Stimulated activated CD4-positive, alpha-beta T cell treated with anti-CD3 and anti-CD28 coated beads, Interleukin-2, amount 100 ng/mL, for 48 hours (primary cell): ENCODE results near the gene RTCB.
"Not testable (repeated sequence)": the region's sequence is repeated elsewhere in the genome, so short reads cannot be mapped to it uniquely, and the experiment has no call there.

Source experiments
- DNase-seq, 2 donors: peaks; one replicate each; pipeline ENCODE4 v3.0.0-alpha.2; 2020

The RTCB gene

DNA sequence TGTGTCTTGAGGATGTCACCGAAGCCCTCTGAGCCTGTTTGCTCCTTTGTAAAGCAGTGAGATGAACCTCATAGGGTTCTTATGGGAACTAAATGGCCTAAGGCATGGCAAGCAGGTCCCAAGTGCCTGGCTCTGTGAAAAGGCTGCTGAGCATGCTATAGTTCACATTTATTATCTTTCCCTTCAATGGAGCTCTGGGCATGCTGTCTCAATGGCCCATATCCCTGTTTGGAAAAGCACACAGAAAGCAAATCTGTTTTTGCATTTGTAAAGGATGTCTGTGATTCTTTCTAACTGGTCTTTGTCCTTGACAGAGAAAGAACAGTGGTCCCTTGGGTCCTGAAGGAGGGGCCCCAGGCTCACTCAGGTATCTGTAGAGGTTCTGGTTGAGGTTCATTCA lies 26.4 kb downstream of the RTCB start:
- DNase-seq: no peak

DNA sequence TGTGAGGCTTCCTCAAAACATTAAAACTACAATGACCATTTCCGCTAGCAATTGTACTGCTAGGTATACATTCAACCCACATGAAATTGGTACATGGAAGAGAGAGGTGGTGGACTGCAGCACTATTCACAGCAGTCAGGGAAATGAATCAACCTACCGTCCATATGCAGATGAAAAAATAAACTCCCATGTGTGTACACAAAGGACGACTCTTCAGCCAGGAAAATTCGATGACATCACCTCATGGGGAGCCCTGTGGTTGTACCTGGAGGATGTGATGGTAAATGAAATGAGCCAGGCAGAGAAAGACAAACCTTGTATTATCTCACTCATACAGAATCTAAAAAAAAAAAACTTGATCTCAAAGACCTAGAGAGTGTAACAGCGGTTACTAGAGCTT lies 31.1 kb downstream of the RTCB start:
- DNase-seq: no peak

DNA sequence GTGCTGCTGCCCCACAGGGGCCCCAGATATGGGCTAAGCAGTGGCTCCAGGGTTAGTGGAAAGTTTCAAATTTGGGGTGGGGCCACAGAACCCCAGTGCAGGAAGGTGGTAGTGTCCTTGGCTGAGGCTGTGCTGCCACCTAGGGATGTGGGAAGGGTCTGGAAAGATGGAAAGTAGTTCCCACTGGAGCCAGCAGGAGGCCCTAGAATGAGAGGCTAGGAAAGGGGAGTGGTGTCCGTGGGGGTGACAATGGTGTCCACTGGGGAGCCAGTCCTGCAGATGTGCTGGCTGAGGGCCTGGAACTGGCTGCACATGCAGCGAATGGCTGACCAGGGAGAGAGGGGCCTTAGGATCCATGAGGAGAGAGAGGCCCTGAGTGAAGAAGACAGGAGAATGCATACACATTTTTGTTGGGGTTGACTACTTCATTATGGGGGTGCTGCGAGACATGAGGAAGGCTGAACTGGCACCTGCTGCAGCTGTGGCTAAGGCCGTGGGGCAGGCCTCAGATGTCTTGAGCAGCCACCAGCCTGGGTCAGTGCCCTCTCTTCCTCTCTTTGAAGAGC lies 33.3 kb downstream of the RTCB start:
- DNase-seq: no peak

DNA sequence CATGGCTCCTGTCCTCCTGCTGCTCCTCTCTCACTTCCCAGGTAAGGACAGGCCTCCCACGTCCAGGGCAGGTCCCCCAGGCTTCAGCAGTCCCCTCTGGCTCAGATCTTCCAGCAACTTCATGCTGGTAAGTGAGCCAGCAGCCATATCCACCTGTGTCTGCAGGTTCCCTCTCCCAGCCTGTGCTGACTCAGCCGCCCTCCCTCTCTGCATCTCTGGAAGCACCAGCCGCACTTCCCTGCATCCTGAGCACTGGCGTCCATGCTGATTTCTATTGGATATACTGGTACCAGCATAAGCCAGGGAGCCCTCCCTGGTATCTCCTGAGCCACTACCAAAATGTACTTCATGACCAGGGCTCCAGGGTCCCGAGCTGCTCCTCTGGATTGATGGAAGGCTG lies 35.4 kb downstream of the RTCB start:
- DNase-seq: no peak

DNA sequence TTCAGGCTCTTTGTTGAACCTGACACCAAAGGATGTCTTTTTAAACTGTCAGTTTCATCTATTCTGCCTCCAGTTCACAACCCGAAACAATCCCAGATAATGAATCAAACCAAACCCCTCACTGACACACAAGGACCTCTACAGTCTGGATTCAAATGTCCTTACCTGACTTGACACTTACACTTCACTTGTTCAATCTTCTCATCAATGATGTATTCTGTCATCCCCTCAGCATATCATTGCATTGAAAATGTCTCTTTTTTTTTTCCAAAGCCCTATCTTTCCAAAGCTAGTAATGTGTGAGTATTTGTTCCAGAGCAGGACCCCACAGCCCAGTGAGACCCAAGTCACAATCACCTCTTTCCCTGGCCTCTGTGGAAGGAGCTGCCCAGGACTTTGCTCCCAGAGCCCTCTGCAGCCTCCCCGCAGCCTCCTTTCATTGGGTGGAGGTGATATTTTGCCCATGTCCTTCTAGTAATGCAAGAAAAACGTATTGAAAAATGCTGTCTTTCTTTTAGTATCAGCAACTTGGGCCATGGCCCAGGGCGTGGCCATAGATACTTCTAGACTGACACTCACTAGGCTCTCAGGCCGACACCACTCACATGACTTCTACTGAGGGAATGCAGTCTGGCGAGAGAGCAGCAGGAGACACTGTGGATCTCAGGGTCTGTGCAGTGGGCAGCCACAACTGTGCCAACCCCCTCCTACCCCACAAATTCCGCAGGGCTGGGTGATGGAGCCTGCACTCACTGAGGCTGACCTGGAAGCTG lies 36.2 kb downstream of the RTCB start:
- DNase-seq: no peak

DNA sequence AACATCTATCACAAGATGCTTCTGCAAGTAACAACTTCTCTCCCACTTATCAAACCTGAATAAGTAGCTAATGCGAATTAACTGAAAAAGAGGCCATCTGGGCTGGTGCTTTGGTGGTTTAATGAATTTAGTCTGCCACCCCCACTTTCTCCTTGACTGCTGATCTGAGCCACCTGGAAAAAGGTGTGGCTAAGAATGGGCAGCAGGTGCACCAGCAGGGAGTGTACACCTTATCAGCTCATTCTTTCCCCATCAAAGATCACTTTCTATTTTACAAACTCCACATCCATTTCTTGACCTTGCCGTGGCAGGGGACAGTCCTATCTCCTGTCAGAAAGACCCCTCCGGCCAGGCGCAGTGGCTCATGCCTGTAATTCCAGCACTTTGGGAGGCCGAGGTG lies 47.8 kb downstream of the RTCB start:
- no peak for DNase-seq

DNA sequence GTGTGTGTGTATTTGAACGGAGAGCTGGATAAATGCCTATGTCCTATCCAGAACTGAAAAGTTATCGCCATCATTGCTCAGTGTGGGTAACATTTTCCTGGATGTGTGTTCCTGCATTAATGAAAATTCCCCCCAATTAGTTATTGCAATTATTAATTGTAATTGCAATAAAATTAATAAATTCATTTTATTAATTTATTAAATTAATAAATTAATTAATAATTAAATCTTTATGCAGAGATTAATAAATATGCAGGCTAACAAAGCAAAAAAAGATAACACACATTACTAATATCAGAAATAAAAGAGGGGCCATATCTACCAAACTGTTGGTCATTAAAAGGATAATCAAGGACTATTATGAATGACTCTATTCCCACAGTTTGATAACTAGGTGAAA lies 50.8 kb downstream of the RTCB start:
- DNase-seq: no peak

DNA sequence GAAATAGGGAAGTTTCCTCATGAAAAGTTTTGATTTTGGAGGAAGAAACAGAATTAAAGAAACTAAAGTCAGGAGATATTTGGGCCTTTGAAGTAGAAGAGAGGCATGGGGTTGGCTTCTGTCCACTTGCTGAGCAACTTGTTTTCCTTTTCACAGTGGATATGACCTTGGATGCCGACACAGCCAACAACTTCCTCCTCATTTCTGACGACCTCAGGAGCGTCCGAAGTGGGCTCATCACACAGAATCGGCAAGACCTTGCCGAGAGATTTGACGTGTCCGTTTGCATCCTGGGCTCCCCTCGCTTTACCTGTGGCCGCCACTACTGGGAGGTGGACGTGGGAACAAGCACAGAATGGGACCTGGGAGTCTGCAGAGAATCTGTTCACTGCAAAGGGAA lies 52.0 kb downstream of the RTCB start:
- not testable (repeated sequence) for DNase-seq

DNA sequence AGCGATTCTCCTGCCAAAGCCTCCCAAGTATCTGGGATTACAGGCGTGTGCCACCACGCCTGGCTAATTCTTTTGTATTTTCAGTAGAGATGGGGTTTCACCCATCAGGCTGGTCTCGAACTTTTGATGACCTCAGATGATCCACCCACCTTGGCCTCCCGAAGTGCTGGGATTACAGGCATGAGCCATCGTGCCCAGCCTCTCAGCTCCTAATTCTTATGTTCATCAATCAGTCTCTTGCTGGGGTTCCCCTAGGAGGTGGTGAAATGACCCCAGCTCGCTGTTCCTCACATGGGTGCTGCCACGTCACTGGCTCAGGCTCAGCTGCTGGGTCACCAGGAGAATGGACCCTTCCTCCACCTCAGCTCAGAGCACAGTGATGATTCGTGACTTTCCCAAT lies 54.5 kb downstream of the RTCB start, which contains the start of gene RFPL3:
Gene RFPL3 (plus strand): TSS at position 301 of the 400 bp plus-strand sequence. CDS start 205 bp downstream, outside the sequence.
- not testable (repeated sequence) for DNase-seq

DNA sequence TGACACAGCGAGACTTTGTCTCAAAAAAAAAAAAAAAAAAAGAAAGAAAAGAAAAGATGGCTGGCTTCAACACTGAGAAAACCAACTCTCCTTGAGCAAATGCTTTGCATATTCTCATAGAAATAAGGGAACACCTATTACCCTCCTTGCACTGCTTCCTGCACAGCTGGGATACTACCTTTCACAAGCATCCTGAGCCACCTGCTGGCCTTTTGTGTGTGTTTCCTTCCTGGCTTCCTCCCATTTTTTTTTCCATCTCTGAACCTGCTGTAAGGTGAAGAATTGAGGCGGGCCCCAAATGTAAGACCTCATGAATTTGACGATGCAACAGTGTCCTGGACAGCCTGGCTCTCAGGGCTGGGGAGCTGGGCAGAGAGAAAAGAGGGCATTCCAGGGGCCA lies 56.3 kb downstream of the RTCB start:
- DNase-seq: no peak

DNA sequence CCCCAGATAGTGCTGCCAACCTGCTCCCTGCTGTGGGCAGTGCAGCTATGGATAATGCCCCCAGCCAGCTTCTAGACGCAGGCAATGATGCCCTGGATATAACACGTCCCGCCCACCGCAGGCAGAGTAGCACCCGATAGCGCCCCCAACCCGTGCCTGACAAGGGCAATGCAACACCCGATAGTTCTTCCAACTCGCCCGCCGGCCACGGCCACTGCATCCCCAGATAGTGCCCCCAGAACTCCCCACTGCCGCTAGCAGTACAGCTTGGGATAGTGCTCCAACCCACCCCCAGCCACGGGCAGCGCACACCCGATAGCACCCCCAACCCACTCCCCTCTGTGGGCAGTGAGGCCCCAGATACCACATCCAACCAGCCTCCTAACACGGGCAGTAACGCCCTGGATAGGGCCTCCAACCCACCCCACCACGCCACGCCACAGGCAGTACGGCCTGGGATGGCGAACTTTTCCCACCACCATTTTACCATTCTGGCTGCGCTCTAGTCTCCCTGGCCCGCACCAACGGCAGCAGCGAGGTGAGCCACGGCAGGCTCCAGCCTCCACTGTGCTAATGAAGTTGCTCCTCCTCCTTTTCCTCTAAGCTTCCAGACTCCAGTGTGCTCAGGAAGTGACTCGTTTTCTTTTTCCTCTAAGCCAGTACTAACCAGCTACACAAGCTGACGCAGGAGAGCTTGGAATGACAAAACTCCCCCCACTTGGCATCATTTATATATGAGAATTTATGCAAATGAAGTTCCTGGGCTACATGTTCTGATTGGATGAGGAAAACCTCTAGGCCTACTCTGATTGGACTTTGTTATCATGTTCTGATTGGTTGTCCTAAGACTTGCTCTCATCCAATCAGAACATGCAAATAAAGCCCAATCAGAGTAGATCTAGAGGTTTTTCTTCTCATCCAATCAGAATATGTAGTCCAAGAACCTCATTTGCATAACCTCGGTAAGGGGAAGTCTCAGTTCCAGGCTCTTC lies 57.4 kb downstream of the RTCB start:
- no peak for DNase-seq

DNA sequence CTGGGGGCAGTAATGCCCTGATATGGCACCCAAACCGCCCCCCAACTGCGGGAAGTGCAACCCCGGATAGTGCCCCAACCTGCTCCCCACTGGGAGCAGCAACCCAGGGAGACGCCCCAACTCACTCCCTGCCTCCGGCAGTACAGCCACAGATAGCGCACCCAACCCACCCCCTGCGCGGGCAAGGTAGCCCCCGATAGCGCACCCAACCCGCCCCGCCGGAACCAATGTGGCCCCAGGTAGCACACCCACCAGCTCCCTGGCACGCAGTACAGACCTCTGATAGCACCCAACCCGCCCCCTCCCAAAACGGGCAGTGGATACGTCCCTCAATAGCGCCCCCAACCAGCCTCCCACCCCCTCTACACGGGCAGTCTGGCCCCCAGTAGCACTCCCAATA lies 58.2 kb downstream of the RTCB start:
- DNase-seq: no peak

DNA sequence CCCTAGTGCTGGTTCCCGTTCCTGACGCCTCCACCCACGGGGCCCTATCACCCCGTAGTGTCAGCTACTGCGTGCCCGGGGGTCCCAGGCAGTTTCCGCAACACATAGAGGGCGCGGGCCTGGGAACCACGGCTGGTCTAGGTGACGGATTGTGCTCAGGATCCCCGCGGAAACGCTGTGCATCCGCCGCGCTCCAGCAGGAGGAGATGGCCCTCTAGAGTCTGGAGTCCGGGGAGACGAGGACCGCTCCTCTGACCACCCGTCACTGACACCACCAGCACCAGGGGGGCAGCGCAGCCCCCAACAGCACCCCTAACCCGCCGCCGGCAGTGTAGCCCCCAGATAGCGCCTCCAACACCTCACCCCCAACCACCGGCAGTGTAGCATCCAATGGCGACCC lies 58.8 kb downstream of the RTCB start:
- DNase-seq: no peak

DNA sequence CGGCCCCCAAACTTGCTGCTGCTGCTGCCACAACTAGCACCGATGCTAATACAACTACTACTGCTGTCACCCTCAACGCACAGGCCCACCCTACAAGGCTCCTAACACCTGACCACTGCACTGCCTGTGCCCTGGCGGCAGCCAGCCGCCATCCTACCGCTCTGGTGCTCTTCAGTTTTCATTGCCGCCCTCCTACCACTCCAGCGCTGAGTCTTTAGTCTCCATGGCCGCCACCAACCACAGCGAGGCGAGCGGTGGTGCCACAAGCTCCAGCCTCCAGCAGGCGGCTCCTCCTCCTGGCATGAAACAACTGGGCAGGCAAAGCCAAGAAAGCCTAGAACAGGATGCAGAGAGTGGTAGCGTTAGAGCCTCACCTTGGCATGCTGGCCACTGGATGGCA lies 59.4 kb downstream of the RTCB start:
- DNase-seq: no peak

DNA sequence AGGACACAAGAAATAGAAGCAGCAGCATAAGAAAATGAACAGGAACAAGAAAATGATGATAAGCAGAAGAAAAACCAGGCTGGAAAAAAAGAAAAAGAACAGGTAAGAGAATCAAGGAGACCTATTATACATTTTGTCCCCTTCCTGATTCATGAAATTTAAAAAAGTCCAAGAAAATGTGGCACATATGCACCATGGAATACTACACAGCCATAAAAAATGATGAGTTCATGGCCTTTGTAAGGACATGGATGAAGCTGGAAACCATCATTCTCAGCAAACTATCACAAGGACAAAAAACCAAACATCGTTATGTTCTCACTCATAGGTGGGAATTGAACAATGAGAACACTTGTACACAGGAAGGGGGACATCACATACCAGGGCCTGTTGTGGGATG lies 60.2 kb downstream of the RTCB start:
- DNase-seq: not testable (repeated sequence)

DNA sequence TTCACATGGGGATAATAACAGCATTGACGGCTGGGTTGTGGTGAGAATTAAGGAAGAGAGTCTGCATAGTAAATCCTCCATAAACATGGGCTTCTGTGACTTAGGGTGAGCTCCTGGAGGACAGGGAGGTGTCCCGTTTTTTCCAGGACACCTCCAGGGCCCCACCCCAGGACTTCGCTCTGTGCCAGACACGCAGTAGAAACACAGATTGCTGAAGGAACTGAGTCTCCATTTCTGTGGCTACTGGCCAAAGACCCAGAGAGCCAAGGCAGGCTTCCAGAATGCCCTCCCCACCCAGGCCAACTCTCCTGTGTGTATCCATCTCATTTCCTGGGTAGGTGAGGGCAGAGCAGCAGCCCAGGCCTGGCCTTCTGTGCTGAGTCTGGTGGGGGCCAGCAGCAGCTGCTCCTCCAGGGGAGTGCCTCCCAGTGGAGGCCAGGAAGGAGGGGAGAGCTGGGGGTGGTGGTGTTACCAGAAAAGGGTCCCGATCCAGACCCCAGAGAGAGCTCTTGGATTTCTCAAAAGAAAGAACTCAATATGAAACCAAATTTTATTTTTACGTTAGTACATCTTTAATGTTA lies 63.9 kb downstream of the RTCB start:
- no peak for DNase-seq

DNA sequence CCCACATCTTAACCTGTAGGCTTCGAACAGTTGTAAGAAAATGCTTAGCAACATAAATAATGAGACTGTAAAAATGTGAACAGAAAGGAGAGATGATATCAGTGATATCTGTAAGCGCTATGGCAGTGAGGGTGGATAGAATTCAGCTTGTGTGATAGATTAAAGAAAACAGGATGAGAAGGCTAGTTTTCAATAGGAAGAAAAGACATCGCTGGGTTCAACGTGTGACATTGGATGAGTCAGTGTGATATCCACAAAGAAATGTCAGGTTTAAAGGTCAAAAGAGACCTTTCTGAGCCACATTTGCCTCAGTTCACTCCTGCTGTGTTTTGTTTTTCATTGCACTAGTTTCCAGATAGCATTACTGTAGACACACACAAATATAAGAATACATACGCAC lies 68.1 kb downstream of the RTCB start:
- DNase-seq: no peak

DNA sequence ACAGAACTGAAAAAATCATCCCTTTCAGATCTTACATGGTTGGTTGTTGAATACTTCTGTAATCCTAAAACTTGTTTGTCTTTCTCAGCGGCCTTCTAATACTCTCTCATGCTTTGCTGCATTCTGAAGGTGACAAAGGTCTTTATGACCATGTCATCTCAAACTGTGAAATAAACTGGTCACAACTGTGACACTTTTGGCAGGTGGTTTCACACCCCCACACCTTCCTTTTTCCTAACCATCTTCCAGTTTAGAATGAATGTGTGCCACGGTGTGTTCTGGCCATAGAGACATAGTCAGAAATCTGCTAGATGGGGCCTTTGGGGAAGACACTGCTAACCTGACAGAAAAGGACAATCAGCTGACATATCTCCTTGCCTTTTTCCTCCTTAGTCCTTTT lies 69.1 kb downstream of the RTCB start:
- no peak for DNase-seq

DNA sequence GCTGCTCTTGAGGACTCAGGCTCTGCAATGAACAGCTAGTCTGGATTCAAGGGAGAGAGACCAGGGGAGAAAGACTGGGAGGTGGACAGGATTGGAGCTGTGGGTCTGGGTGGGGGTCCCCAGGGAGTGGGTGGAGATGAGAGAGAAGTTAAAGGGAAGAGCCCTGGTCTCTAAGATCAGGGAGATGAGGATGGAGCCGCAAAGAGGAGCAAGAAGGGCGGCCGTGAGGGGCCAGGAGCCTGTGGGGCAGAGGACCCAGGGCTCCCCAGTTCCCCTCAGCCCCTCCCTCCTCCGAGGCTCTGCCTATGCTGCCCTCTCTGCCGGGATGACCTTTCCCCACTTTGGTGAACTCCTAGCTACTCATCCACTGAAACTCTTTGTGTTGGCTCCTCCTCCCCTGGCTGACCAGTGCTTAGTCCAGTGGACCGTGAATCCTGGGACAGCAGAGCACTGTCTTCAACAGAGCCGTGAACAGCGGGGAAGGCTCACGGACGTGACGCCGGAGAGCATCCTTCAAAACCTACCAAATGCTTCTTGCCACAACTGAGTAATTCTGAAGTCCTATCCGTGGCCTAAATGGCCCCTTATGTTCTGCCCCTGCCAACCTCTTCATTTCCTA lies 70.8 kb downstream of the RTCB start:
- no peak for DNase-seq

DNA sequence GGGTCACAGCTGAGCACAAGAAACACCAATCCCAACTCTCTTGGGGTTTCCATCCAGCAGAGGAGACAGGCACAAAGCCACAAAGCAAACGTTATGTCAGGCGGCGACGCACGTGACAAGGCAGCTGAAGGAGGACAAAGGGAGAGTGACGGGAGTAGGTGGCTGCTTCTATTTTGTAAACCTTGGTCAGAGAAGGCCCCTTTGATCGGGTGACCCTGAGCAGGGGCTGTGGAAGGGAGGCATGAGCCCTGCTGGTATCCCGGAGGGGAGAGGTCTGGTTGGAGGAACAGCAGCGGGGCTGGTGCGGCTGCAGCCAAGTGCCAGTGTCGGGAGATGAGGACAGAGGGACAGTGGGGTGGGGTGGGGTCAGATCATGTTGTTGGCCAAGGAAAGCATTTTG lies 71.6 kb downstream of the RTCB start:
- DNase-seq: no peak

DNA sequence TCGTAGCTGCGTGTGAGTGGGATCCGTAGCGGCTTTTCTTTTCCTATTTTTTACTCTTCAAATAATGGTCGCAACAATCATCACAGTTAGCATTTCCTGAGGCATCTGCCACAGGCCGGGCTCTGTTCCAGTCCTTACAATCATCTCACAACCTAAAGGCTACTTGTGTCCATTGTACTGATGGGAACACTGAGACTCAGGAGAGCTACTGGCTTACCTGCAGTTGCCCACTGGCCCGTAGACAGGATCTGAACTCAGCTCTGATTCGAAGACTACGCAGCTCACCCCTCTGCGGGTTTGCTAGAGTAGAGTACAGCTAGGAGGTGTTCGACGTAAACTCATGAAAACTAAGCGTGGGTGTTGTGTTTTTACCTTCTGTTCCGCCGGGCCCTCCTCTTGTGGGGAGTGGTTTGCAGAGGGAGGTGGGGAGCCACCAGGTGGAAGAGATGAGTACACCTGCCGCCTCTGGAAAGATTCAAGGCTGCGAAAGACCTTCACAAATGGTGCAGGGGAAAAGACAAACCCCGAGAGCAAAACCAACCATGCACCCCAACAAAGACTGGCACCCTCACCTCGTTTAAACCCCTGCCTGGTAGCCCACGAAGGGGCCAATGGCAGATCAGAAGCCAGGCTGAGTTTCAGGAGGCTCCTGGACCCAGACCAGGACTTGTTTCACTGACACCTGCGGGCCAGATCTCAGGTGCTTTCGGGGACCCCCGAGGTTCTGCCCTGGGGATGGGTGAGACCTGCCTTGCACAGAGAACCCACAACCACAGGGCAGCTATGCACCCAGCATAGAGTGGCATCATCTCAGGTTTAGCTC lies 72.6 kb downstream of the RTCB start:
- DNase-seq: no peak

DNA sequence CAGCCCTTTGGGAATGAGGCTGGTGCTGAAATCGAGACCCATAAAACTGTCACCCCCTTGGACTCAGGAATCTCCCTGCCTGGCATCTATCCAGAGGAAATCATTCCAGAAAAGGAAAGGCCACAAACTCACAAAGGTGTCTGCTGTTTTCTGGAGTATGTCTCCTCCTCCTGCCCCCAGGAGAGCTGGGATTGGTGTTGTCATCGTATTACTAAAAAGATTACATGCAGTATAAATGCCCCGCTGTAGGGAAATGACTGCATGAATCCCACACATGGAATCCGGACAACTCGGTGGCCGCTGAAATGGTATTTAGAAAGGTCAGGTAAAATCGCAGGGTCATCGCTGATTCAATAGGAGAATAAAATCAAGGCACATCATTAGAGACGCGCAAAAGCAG lies 73.3 kb downstream of the RTCB start:
- DNase-seq: no peak
